Measurements from ENCODE around the gene MYH2.

DNA sequence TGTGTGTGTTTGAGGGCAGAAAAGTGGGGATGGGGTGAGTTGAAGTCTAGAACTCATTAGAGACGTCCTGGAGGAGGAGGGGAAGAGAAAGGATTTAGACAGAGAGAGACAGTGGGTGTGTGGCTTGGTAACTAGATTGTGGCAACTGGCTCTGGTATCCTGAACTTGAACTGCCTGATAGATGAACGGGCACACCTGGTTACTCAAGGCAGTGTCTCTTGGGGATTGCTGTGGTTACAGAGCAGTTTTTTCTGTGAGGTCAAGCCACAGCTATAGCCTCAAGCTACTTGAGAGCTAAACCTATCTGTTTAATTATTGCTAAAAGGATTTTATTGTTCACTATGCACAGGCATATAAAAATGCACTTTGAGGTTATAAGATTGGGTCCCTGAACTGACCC is 29.8 kb upstream of the MYH2 start:
- TF ChIP-seq ESRRA (CRISPR knock-in tag; IDR thresholded peaks at IDR 0.05; ENCODE audit: low read depth) (no peak), MAFG (CRISPR knock-in tag; IDR thresholded peaks at IDR 0.05) (no peak), ZFP36 (IDR thresholded peaks at IDR 0.05; ENCODE audit: borderline replicate concordance, low read depth, low read length, partially characterized antibody) (no peak), FOXK1 (CRISPR knock-in tag; IDR thresholded peaks at IDR 0.05; ENCODE audit: borderline replicate concordance, low read depth) (no peak), ZNF691 (CRISPR knock-in tag; IDR thresholded peaks at IDR 0.05; ENCODE audit: borderline replicate concordance, low read depth) (no peak), SP5 (CRISPR knock-in tag; IDR thresholded peaks at IDR 0.05; ENCODE audit: borderline replicate concordance, low read depth) (no peak), REST (IDR thresholded peaks at IDR 0.05; ENCODE audit: borderline replicate concordance in 1 of 2, low read depth in 1 of 2, low read length in 2 of 2) (no peak), ONECUT2 (CRISPR knock-in tag; IDR thresholded peaks at IDR 0.05) (no peak), SPEN (CRISPR knock-in tag; IDR thresholded peaks at IDR 0.05; ENCODE audit: low read depth) (no peak), MAX (IDR thresholded peaks at IDR 0.05) (no peak)
- TF ChIP-seq, protein P1, sequence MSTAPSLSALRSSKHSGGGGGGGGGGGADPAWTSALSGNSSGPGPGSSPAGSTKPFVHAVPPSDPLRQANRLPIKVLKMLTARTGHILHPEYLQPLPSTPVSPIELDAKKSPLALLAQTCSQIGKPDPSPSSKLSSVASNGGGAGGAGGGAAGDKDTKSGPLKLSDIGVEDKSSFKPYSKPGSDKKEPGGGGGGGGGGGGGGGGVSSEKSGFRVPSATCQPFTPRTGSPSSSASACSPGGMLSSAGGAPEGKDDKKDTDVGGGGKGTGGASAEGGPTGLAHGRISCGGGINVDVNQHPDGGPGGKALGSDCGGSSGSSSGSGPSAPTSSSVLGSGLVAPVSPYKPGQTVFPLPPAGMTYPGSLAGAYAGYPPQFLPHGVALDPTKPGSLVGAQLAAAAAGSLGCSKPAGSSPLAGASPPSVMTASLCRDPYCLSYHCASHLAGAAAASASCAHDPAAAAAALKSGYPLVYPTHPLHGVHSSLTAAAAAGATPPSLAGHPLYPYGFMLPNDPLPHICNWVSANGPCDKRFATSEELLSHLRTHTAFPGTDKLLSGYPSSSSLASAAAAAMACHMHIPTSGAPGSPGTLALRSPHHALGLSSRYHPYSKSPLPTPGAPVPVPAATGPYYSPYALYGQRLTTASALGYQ (CRISPR knock-in tag; IDR thresholded peaks at IDR 0.05) = no peak
- TF ChIP-seq, protein P2, sequence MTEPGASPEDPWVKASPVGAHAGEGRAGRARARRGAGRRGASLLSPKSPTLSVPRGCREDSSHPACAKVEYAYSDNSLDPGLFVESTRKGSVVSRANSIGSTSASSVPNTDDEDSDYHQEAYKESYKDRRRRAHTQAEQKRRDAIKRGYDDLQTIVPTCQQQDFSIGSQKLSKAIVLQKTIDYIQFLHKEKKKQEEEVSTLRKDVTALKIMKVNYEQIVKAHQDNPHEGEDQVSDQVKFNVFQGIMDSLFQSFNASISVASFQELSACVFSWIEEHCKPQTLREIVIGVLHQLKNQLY (CRISPR knock-in tag; IDR thresholded peaks at IDR 0.05) = no peak

All from HepG2 (cell line).